Osteoblast (primary cell): Measurements from ENCODE around the gene ING5. TPM values are rescaled to one million over a fixed set of nuclear protein-coding genes. Genes with fewer than 3 reads are reported as not detected.

Experiments used
- DNase-seq: peaks from one replicate; pipeline ENCODE4 v3.0.0; 2011; ENCODE audit warnings: low spot score, mixed read lengths; ENCODE audit not compliant: insufficient read length; ENCODE audit errors: missing footprints
- H2AFZ ChIP-seq: 2 replicates; pipeline ENCODE4 v1.6.0; 2011; ENCODE audit warnings: mild to moderate bottlenecking, low read length
- H3K27ac ChIP-seq: 2 replicates; pipeline ENCODE4 v1.5.1; 2011; ENCODE audit warnings: mild to moderate bottlenecking, low read depth, low read length, moderate library complexity
- H3K27me3 ChIP-seq: 2 replicates; pipeline ENCODE4 v1.6.0; 2012; ENCODE audit warnings: mild to moderate bottlenecking, control low read depth, inconsistent platforms, low read length, moderate library complexity; ENCODE audit not compliant: insufficient read depth
- H3K36me3 ChIP-seq: 2 replicates; pipeline ENCODE4 v1.5.1; 2011; ENCODE audit warnings: mild to moderate bottlenecking, low read length, control low read depth, moderate library complexity; ENCODE audit not compliant: insufficient read depth
- H3K4me1 ChIP-seq: 2 replicates; pipeline ENCODE4 v1.5.1; 2011; ENCODE audit warnings: mild to moderate bottlenecking, low read length, control low read depth, moderate library complexity; ENCODE audit not compliant: insufficient read depth
- H3K4me2 ChIP-seq: 2 replicates; pipeline ENCODE4 v1.6.0; 2011; ENCODE audit warnings: mild to moderate bottlenecking, low read length; ENCODE audit not compliant: insufficient read depth
- H3K4me3 ChIP-seq: fragments of 200-600 bp; sonication (generic); 3 replicates; pipeline ENCODE4 v1.5.1; 2012; ENCODE audit warnings: mild to moderate bottlenecking, low read length, inconsistent platforms; ENCODE audit not compliant: insufficient read depth
- H3K79me2 ChIP-seq: 2 replicates; pipeline ENCODE4 v1.6.0; 2012; ENCODE audit warnings: mild to moderate bottlenecking, low read length, control low read depth, inconsistent platforms; ENCODE audit not compliant: insufficient read depth
- H3K9me3 ChIP-seq: 2 replicates; pipeline ENCODE4 v1.5.1; 2011; ENCODE audit warnings: low read depth, low read length, control low read depth
- H4K20me1 ChIP-seq: 2 replicates; pipeline ENCODE4 v1.6.0; 2012; ENCODE audit warnings: mild to moderate bottlenecking, low read length, control low read depth; ENCODE audit not compliant: insufficient read depth
- CTCF ChIP-seq: IDR thresholded peaks from 2 replicates; pipeline ENCODE4 v1.5.1; 2011; ENCODE audit warnings: mild to moderate bottlenecking, low read depth, low read length, moderate library complexity; ENCODE audit errors: extremely low read depth
- total RNA-seq: library from RNA; depleted of rRNA; stranded (reverse); fragments of >200 nt; gene quantifications from 2 replicates; pipeline ENCODE4 v1.2.3, GENCODE V29; 2012

The ING5 gene
- total RNA-seq, 1 donor, result 16.6 TPM

DNA sequence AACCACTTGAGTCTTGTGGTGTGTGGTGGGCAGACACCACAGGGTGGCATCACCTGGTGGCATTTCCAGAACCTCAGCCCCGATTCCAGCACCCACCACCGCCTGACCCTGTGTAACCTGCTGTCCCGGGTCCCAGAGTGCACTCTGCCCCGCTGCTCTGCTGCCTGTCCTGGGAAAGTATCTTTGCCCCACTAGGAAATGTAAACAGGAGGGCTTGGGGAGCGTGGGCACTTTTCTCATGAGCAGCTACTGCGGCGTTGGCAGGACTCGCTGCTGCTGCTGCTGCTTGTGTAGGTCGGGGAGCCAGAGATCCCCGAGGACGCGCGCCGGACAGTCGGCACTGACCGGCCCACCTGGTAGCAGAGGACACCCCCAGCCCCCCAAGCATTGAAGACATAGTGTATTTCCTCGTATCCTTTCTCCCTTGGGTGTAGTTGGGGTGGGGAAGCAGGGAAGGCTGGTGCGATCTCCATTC lies 28.6 kb upstream of the ING5 start:
- H3K27me3 ChIP-seq, result no peaks in the 10 kb centered on the region
- H4K20me1 ChIP-seq, result peaks cover 2% of the 10 kb centered on the region
- TF ChIP-seq CTCF, result no peak
- no peak overlapping the region for H3K27ac ChIP-seq
- H3K9me3 ChIP-seq, result no peaks in the 10 kb centered on the region
- peaks cover 42% of the 10 kb centered on the region for H3K36me3 ChIP-seq
- no peak overlapping the region for H2AFZ ChIP-seq
- H3K4me1 ChIP-seq, result peaks cover 7% of the 10 kb centered on the region
- no peaks in the 10 kb centered on the region for H3K79me2 ChIP-seq
- no peak for DNase-seq
- no peak overlapping the region for H3K4me2 ChIP-seq
- no peak overlapping the region for H3K4me3 ChIP-seq

DNA sequence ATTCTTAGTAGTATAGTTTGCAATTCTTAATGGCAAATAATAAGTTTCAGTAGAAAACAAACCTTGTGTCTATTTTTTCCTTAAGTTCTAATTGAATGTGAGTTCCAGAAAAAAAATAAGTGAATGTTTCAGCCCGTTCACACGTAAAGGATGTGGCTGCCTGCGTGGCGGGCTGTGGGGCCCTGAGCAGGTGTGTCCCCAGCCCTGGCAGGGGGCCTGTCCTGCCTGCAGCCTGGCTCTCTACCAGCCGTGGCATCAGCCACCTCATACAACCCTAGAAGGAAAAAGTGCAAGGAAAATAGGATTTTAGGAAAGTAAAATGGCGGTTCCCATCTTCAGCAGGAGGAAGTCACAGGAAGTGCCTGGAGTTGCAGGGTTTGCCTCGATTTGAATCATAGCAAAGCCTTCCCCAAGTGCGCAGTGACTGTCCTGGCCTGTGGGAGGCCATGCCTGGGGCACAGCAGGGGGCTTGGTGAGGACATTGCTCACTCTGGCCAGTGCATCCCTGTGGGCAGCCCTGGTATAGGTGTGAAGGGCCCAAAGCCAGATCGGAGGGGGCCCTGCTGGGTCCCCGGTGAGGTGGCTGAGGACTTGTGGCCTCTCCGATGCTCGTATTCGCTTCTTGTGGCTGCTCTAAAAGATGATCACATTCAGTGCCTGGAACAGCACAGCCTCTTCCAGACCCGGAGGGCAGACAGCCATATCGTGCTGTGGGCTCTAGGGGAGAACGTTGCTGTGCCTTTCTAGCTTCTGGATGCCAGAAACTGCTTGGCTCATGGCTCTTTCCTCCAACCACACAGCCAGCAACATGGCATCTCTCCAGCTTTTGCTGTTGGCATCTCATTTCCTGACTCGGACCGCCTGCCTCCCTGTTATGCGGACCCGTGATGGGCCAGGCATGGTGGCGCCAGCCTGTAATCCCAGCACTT lies 27.8 kb upstream of the ING5 start:
- H3K27me3 ChIP-seq, result no peaks in the 10 kb centered on the region
- peaks cover 7% of the 10 kb centered on the region for H3K4me1 ChIP-seq
- peak; percentile 24 for TF ChIP-seq CTCF
- H3K79me2 ChIP-seq, result peaks cover 6% of the 10 kb centered on the region
- H3K36me3 ChIP-seq, result peaks cover 43% of the 10 kb centered on the region
- H4K20me1 ChIP-seq, result peaks cover 2% of the 10 kb centered on the region
- H3K27ac ChIP-seq, result peak overlapping the region; percentile 58
- peak overlapping the region; percentile 29 for H2AFZ ChIP-seq
- H3K4me3 ChIP-seq, result no peak overlapping the region
- H3K9me3 ChIP-seq, result no peaks in the 10 kb centered on the region
- DNase-seq, result peak; percentile 88
- no peak overlapping the region for H3K4me2 ChIP-seq

DNA sequence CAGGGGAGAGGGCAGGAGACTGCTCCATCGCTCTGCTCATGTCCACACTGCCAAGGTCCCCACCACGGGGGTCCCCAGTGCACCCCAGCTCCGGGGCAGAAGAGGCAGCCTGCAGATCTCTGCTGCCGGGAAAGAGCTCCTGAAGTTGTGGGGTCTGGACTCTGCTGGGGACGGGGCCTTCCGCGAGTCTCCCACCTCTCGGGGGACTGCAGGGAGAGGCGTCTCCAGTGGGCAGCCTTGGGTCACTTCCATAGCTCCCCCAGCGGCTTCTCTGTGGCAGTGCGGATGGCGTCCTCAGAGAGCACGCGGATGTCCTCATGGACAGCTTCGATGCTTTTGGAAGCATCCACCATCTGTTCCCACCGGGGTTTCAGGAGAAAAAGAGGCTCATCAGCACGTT lies 26.0 kb upstream of the ING5 start:
- no peaks in the 10 kb centered on the region for H3K27me3 ChIP-seq
- no peak overlapping the region for H3K4me2 ChIP-seq
- no peak for TF ChIP-seq CTCF
- H3K4me1 ChIP-seq, result peaks cover 17% of the 10 kb centered on the region
- DNase-seq, result no peak
- no peak overlapping the region for H3K27ac ChIP-seq
- H3K9me3 ChIP-seq, result no peaks in the 10 kb centered on the region
- H4K20me1 ChIP-seq, result peaks cover 2% of the 10 kb centered on the region
- H3K4me3 ChIP-seq, result no peak overlapping the region
- H3K36me3 ChIP-seq, result peaks cover 52% of the 10 kb centered on the region
- H2AFZ ChIP-seq, result no peak overlapping the region
- H3K79me2 ChIP-seq, result peaks cover 16% of the 10 kb centered on the region

DNA sequence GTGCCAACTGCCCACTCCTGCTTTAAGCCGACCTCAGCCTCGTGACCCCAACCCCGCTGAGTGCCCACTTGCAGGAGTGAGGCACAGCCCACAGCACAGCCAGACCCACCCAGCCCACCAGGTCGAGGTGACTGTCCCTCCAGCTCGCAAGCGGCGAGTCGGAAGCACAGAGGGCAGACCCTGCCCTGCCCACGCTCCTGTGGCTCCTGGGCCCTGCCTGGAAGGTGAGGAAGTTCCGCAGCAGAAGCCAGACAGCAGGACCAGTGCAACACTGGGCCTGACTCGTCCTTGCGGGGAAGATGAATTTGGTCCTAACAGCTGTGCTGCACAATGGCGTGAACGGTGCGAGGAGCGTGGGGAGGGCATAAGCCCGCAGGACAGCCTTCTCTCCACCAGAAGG lies 25.2 kb upstream of the ING5 start:
- Histone ChIP-seq H3K79me2 (peaks cover 16% of the 10 kb centered on the region), H3K9me3 (no peaks in the 10 kb centered on the region), H2AFZ (no peak overlapping the region), H3K27me3 (no peaks in the 10 kb centered on the region), H3K36me3 (peaks cover 52% of the 10 kb centered on the region), H3K4me1 (peaks cover 24% of the 10 kb centered on the region), H3K4me3 (no peak overlapping the region), H4K20me1 (peaks cover 2% of the 10 kb centered on the region), H3K4me2 (no peak overlapping the region), H3K27ac (no peak overlapping the region)
- no peak for TF ChIP-seq CTCF
- no peak for DNase-seq
